NK-92 (cell line): ENCODE measurements around the gene TTC36.
"Not testable (repeated sequence)": the region's sequence is repeated elsewhere in the genome, so short reads cannot be mapped to it uniquely, and the experiment has no call there.

Experiments
- DNase-seq: peaks from one replicate; lab custom pipeline; 2025; ENCODE audit not compliant: unreplicated experiment; lab: John Stamatoyannopoulos, UW

Gene TTC36, protein sequence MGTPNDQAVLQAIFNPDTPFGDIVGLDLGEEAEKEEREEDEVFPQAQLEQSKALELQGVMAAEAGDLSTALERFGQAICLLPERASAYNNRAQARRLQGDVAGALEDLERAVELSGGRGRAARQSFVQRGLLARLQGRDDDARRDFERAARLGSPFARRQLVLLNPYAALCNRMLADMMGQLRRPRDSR

DNA sequence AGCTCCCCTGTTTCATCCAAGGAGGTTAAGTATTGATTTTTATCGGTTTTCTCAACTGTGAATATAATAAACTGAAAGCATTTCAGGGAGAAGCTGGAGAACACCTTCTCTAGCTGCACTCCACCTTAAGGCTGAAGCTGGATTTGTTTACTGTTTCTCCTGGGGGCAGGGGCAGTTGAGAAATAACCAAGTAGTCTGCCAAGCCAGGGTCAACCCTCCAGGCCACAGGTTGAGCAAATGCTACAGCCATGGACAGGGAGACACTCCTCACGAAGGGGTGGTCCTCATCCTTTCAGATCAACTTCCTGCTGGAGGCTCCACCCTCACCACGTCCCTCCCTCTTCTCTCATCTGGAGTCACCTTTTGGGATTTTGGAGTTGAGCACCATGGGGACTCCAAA, at the start of gene TTC36:
Gene TTC36, plus strand, starts transcription at position 366 of the 400 bp plus-strand sequence. Its CDS starts 21 bp downstream, at position 387.
- DNase-seq = no peak

DNA sequence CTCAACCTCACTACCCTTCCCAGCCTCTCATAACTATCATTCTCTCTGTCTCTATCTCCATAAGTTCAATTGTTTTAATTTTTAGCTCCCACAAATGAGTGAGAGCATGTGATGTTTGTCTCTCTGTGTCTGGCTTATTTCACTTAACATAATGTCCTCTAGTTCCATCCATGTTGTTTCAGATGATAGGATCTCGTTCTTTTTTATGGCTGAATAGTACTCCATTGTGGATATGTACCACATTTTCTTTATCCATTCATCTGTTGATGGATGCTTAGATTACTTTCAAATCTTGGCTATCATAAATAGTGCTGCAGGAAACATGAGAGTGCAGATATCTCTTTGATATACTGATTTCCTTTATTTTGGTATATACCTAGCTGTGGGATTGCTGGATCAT, 46.0 kb upstream of the TTC36 start:
- not testable (repeated sequence) for DNase-seq

DNA sequence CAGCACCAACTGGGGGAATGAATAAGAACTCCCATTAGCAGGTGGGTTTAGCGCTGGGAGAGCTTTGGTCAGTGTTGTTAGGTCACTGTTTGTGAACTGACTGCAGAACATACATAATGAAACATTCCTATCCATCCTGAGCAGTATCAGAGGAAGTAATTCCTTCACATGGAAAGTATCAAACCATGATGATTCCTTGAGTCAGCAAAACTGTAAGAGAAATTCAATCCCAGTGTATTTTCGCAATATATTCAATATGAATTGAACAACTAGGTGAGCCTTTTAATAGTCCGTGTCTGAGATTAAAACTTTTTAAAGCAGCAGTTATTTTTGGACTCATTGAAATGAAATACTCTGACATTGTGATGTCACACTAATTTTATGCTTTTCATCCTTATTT, 42.9 kb upstream of the TTC36 start:
- DNase-seq = no peak

DNA sequence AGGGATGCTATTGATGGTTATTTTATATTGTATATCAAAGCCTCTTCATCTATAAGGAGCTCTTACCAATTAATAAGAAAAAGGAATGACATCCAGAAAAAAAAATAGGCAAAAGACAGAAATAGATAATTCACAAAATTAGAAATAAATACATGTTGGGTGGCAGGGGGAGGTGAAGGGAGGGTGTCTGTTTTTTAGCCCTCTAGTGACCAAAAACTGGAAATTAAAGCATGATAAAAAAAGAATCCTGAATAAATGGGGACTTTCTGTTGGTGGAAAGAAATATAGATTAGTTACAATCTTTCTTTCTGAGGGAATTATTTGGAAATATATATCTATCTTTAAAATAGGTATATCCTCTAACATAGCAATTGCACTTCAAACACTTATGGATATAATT, 42.0 kb upstream of the TTC36 start:
- DNase-seq = no peak

DNA sequence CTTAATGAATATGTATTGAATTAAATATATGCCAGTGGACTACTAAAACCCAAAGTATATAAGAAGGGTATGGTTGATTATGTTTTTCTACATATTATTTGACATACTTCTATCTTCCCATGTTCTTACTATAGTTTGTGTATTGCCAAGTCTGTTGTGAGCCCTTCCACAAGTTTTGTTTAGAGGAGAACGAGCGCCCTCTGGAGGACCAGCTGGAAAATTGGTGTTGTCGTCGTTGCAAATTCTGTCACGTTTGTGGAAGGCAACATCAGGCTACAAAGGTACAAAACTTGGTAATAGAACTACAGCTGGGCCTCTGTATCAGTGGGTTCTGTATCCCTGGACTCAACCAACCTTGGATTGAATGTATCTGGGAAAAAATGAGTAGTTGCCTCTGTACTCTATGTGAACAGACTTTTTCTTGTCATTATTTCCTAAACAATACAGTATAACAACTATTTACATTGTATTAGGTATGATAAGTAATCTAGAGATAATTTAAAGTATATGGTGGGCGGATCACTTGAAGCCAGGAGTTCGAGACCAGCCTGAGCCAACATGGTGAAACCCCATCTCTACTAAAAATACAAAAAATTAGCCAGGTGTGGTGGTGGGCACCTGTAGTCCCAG, 38.7 kb upstream of the TTC36 start:
- DNase-seq = peak; percentile 7

DNA sequence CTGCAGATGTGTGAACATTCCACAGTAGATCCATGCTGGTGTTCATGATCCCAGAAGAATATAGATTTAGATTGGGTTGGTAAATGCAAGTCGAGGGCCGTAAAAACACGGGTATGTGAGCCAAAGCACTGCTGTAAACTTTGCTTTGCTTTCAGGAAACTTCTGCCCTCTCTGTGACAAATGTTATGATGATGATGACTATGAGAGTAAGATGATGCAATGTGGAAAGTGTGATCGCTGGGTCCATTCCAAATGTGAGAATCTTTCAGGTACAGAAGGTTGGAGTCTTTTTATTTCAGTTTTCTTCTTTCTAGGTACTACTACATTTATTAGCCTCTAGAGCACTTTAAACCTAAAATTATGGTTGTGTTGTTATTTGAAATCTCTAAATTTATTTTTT, 36.2 kb upstream of the TTC36 start:
- no peak for DNase-seq

DNA sequence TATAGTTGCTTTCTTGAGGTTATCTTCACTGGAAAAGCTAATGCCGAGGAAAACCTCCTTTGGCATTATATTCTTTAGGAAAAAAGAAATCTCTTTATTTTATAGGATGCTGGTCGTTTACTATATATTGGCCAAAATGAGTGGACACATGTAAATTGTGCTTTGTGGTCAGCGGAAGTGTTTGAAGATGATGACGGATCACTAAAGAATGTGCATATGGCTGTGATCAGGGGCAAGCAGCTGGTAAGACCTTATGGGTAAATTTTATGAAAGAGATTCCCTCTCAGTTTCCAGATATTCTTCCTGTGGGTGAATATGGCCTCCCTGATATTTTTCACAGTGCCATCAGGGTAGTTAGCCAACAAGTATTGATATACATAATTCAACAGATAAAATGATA, 29.4 kb upstream of the TTC36 start:
- DNase-seq = no peak

DNA sequence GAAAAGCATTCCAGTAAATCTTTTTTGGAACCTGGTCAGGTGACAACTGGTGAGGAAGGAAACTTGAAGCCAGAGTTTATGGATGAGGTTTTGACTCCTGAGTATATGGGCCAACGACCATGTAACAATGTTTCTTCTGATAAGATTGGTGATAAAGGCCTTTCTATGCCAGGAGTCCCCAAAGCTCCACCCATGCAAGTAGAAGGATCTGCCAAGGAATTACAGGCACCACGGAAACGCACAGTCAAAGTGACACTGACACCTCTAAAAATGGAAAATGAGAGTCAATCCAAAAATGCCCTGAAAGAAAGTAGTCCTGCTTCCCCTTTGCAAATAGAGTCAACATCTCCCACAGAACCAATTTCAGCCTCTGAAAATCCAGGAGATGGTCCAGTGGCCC, 24.1 kb upstream of the TTC36 start:
- DNase-seq = no peak

DNA sequence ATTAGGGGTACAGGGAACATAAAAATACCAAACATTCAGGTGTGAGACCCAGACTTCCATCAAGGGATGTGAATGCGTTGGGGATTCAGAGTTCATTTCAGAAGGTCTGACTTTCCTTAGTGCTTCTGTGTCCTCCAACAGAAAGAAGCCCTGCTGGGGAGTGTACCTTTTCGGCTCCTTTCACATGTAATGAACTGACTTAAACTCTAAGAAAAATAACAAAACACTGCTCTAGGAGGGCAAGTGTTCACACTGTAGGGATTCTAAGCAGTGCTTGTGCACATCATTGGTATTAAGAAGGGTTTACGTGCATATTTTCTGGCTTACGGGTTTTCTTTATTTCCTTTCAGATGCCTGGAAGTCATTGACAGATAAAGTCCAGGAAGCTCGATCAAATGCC, 15.7 kb upstream of the TTC36 start:
- no peak for DNase-seq

DNA sequence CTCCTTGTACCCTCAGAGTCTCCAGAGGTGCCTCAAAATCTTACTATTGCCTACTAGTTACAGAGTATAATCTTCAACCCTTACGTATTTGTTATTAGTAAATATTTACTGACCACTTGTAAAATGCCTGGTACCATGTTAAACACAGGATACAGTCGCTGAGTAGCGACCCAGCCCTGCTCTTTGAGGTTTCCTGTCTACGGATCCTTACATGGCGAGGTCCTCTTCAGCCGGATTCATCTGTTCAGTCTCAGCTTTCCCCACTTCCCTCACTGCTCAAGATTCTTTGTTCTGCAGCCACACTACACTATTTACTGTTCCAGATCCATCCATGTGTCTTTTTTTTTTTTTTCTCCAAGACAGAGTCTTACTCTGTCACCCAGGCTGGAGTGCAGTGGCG, 13.2 kb upstream of the TTC36 start:
- no peak for DNase-seq

DNA sequence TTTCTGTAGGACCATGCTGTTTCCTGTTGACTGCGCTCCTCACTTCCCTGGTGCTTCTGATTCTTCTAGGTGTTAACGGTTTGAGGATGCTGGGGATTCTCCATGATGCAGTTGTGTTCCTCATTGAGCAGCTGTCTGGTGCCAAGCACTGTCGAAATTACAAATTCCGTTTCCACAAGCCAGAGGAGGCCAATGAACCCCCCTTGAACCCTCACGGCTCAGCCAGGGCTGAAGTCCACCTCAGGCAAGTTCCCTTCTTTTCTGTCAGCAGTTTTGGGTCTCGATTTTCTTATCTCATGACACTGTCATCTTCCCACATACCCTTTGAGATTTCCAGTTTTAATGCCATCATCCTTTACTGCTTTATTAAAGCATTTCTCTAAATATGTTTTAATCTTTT, 7.7 kb upstream of the TTC36 start:
- no peak for DNase-seq

DNA sequence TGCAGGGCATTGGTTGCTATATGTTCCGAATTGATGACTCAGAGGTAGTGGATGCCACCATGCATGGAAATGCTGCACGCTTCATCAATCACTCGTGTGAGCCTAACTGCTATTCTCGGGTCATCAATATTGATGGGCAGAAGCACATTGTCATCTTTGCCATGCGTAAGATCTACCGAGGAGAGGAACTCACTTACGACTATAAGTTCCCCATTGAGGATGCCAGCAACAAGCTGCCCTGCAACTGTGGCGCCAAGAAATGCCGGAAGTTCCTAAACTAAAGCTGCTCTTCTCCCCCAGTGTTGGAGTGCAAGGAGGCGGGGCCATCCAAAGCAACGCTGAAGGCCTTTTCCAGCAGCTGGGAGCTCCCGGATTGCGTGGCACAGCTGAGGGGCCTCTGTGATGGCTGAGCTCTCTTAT, 5.4 kb upstream of the TTC36 start:
- no peak for DNase-seq

DNA sequence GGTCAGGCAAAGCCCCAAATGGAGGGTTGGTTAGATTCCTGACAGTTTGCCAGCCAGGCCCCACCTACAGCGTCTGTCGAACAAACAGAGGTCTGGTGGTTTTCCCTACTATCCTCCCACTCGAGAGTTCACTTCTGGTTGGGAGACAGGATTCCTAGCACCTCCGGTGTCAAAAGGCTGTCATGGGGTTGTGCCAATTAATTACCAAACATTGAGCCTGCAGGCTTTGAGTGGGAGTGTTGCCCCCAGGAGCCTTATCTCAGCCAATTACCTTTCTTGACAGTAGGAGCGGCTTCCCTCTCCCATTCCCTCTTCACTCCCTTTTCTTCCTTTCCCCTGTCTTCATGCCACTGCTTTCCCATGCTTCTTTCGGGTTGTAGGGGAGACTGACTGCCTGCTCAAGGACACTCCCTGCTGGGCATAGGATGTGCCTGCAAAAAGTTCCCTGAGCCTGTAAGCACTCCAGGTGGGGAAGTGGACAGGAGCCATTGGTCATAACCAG, 4.7 kb upstream of the TTC36 start:
- no peak for DNase-seq

DNA sequence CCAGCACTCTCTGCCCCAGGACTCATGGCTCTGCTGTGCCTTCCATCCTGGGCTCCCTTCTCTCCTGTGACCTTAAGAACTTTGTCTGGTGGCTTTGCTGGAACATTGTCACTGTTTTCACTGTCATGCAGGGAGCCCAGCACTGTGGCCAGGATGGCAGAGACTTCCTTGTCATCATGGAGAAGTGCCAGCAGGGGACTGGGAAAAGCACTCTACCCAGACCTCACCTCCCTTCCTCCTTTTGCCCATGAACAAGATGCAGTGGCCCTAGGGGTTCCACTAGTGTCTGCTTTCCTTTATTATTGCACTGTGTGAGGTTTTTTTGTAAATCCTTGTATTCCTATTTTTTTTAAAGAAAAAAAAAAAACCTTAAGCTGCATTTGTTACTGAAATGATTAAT, 2.9 kb upstream of the TTC36 start:
- no peak for DNase-seq

DNA sequence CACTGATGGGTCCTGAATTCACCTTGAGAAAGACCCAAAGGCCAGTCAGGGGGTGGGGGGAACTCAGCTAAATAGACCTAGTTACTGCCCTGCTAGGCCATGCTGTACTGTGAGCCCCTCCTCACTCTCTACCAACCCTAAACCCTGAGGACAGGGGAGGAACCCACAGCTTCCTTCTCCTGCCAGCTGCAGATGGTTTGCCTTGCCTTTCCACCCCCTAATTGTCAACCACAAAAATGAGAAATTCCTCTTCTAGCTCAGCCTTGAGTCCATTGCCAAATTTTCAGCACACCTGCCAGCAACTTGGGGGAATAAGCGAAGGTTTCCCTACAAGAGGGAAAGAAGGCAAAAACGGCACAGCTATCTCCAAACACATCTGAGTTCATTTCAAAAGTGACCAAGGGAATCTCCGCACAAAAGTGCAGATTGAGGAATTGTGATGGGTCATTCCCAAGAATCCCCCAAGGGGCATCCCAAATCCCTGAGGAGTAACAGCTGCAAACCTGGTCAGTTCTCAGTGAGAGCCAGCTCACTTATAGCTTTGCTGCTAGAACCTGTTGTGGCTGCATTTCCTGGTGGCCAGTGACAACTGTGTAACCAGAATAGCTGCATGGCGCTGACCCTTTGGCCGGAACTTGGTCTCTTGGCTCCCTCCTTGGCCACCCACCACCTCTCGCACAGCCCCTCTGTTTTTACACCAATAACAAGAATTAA, 2.4 kb upstream of the TTC36 start:
- no peak for DNase-seq

DNA sequence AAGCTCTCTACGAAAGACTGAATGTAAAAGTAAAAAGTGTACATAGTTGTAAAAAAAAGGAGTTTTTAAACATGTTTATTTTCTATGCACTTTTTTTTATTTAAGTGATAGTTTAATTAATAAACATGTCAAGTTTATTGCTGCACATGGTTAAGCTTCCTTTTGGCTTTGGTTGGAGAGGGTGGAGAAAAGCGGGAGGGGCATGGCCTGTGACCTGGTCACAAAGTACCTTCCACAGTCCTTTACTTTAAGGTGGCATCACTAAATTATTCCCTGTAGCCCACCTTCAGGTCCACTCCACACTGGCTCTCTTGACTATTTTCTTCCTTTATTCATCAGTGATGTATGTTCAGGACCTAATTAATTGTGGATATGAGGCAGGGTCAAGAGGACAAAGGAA, 586 bp upstream of the TTC36 start:
- no peak for DNase-seq

DNA sequence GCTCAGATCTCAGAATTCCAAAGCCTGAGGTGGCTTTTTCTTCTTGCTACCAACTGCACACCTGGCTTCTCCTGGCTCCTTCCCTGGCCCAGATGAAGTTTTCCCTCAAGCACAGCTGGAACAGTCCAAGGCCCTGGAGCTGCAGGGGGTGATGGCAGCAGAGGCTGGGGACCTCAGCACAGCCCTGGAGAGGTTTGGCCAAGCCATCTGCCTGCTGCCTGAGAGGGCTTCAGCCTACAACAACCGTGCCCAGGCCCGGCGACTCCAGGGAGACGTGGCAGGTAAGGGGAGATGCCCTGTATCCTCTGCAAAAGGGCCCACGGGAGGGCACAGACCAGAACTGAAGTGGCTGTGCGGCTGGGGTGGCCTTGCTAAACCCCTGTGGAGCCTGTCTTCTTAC, 1.2 kb downstream of the TTC36 start:
- DNase-seq = no peak

DNA sequence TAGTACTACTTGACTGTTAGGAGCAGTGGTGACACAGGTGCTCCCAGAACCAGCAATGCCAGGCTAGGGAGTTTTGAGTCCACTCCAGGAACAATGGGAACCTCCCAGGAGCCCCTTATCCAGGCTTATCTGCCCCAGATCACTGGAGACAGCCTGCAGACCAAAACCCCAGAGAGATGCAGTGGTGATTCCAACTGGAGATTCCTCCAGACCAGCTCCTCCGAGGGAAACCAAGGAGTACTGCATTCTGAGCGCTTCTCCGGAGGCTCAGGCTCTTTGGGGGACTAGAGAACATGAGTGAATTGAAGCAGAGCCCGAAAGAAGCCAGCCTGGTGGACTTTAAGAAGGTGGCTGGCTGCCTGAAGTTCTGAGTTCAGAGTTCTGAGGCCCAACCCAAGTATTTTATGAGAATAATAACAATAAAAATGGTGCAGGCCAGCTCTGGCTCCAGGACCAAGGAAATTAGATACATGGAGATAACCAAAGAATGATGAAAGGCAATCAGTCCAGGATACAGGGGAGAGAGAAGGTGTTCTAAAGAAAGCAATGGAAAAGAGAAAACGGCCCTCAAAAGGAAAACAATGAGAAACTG, 2.4 kb downstream of the TTC36 start:
- DNase-seq = no peak

DNA sequence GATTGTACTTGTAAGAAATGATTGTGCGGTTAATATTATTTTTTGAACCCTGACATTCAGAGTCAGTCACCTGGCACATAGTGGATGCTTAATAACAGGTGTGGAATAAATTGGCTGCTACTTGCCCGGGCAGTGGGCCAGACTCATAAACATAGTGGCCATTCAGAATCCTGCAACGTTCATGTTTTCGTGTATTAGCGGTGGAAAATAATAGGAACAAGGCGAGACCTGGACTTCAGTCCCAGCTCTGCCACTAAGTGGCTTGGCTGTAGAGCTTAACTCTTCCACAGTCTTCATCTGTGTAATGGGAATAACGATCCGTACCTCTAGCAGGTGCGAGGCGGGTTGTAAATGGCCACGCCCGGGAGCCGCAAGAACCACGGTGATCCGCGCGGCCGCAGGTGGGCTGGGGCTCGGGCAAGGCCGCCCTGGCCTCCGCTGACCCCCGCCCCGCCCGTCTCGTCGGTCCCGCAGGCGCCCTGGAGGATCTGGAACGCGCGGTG, 3.0 kb downstream of the TTC36 start:
- no peak for DNase-seq

DNA sequence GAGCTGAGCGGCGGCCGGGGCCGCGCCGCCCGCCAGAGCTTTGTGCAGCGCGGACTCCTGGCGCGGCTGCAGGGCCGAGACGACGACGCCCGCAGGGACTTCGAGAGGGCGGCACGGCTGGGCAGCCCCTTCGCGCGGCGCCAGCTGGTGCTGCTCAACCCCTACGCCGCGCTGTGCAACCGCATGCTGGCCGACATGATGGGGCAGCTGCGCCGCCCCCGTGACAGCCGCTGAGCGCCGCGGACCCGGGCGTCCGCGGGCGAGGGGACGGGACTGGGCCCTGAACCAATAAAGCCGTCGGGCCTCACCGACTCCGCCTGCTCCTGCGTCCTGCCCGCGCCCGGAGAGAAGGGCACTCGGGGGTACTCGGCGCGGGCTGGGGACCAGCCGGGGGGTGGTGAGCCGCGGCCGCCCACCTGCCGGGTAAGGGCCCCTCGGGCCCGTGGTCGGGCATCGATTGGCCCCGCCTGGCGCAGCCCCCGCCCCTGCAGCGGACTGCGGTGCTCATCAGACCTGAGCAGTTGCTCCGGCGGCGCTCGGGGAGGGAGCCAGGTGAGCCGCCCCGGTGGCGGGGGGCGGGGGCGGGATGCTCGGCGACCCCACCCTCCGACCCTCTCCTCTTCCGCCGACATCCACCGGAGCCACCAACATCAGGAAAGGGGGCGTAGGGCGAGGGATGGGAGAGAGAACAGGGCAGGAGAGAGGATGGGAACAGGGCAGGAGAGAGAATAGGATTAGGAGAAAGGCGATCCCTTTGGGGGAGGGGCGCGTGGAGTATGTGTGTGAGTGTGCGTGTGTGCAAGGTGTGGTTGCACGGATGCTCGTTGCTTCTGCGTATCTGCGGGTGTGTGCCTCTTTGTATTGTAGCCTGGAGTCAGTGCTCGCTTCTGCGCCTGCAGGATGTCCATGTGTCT, 3.7 kb downstream of the TTC36 start, which contains the start of gene TMEM25:
Gene TMEM25, plus strand, starts transcription at position 510 of the 914 bp plus-strand sequence. CDS start 610 bp downstream, outside the sequence.
- DNase-seq = no peak
